ENCODE measurements around the gene SYCE1L.
"Not testable (repeated sequence)": the region's sequence is repeated elsewhere in the genome, so short reads cannot be mapped to it uniquely, and the experiment has no call there.

SYCE1L gene, protein sequence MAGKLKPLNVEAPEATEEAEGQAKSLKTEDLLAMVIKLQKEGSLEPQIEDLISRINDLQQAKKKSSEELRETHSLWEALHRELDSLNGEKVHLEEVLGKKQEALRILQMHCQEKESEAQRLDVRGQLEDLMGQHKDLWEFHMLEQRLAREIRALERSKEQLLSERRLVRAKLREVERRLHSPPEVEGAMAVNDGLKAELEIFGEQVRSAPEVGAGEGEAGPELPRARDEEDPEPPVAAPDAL

DNA sequence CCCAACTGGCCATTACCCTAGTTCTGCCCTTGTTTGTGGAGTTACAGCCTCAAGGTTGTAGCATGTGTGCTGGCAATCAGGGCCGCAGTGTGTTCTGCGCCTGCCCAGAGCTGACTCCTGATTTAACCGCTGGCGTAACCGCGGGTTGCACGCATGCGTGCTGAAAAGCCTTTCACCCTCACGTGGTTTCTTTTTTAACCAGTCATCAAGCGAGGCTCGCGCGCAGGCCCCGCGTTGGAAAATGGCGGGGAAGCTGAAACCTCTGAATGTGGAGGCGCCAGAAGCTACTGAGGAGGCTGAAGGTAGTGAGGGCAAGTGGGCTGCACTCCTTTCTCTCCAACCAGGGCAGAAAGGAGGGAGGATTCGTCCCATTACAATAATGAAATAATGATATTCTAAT, at the start of gene SYCE1L:
TSS of gene SYCE1L (plus strand) at position 198 of the 400 bp plus-strand sequence. CDS start at position 242, 44 bp downstream.
- no peak for DNase-seq

DNA sequence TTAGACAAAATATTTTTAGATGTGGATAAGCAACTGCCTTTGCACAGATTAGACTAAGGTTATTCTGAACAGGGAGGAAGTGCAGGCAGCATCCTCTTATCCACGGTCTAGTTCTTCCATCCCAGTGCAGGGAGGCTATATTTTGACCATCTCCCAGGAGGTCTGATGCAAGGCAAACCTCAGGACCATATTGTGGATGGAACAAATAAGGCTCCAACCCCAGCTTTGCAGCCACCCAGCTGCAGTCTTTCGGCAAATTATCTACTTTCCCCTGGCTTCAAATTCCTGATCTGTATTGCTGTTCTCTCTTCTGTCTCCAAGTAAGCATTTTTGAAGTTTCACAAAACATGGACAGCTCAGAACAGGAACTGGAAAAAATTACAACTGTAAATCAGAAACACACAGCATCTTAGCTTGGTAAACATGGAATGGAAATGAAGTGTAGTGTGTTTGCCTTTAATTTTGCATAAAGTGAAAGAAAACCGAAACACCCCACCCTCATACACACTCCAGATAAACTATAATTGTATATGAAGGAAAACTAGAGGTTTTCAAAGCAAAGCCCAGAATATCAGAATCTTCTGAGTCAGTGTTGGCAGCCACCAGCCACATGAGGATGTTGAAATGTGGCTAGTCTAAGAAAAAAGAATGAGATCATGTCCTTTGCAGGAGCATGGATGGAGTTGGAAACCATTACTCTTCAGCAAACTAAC, 41.7 kb upstream of the SYCE1L start:
- DNase-seq, result no peak

DNA sequence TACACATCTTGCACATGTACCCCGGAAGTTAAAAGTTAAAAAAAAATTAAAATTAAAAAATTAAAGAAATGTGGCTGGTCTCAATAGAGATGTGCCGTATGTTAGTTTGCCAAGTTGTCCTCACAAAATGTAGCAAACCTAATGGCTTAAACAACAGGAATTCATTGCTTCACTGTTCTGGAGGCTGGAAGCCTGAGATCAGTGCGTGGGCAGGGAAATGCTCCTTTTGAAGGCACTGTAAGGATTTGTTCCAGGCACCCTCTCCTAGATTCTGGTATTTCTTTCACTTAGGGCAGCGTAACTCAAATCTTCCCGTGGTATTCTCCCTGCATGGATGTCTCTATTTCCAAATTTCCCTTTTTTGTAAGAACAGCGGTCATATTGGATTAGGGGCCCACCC, 40.9 kb upstream of the SYCE1L start:
- no peak for DNase-seq

DNA sequence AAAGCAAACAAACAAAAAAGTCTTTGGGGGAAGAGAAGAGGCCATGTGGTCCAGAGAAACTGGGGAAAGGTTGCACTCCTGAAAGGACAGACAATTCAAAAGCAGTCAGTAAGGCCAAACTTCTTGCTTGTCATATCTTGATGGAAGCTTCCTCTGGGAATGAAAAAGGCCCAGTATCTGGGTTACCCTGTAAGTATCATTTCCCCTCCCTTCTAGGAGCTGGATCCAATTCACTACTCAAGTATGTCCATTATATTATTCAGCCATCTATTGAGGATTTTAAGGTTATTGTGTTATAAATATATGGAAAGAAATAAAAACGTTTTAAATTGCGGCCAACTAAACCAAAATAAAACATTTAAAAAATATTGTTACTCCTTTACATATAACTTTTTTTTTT, 34.2 kb upstream of the SYCE1L start:
- no peak for DNase-seq

DNA sequence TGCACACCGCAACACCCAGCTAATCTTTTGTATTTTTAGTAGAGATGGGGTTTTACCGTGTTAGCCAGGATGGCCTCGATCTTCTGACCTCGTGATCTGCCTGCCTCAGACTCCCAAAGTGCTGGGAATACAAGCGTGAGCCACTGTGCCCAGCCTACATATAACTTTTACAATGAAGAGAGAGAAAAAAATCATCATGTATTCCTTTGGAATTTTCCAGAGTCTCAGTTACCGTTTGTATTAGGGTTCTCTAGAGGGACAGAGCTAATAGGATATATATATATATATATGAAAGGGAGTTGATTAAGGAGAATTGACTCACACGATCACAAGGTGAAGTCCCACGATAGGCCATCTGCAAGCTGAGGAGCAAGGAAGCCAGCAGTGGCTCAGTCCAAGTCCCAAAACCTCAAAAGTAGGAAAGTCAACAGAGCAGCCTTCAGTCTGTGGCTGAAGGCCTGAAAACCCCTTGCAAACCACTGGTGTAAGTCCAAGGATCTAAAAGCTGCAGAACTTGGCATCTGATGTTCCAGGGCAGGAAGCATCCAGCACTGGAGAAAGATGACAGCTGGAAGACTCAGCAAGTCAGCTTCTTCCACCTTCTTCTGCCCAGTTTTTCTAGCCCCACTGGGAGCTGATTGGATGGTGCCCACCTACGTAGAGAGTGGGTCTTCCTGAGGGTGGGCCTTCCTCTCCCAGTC, 33.5 kb upstream of the SYCE1L start:
- DNase-seq, result not testable (repeated sequence)

DNA sequence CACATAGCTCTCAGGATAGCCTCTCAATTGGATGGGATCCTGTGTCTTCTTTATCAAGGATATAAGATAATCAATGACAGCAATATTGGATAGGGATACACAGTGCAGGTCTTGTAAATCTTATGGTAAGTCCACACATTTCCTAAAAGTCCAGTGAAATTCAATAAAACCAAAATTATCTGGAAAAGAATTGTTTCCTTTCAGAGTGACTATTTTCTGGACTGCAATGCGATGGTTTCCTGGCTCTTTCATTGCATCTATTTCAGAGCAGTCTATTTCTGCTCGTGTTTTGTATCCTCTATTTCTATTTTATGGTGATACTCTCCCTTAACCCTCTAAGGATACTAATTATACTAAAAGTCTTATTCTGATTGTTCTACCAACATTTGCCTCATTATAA, 32.5 kb upstream of the SYCE1L start:
- no peak for DNase-seq

DNA sequence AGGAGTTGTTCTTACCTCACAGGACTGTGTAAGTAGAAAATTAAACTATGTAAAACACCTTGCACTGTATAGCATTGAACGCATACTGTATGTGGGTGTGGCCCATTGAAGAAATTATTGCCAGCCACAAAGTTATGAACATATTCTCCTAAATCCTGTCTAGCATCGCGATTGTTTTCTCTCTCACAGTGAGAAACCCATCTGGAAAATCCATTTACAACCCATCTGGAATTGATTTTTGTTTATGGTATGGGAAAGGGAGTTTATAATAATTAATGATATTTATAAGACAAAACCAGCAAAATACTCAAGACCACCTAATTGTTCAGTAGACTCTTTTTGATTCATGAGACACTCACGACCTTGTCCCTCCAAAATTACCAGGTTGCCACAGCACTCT, 30.3 kb upstream of the SYCE1L start:
- no peak for DNase-seq

DNA sequence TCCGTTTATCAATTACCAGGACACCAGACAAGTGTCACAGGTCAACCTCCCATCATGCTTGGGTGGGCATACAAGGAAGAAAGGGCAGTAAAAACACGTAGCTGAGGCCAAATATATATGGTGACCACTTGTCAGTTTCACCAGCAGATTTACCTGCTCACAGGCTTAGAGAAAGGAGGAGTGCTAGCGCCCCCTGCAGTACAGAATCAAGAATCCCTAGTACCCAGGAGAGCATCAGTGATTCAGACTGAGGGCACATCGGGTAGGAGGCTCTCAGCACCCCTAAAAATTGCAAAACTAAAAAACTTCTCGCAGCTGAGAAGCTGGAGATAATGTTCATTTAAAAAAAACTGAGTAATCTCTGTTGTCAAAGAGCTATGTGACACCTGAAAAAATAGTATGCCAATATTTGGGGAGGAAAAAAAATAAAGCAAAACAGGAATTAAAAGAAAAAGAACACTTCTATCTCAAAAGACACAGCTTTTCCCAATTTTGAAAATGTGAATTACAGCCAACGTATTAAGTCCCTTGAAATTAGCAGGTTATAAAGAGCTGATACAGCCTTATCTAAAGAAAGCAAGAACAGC, 29.5 kb upstream of the SYCE1L start:
- DNase-seq, result peak in 1 of 2 donors; percentile 32

DNA sequence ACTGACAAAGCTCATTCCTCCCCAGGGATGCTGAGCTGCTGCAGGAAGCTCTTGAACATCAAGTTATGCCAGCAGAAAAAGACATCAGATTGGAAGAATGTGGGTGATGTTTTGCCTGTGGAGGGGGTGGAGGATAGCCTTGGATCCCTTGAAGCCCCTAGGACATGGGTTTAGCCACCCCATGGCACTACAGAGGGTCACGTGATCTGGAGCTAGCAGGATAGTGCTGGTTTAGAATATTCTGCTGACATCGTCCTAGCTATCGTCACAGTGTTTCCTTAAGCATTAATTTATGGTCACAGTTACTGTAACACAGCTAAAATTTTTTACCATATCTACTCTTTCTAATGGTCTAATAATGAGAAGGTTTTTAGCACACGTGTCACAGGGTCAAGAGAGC, 28.4 kb upstream of the SYCE1L start:
- DNase-seq, result no peak

DNA sequence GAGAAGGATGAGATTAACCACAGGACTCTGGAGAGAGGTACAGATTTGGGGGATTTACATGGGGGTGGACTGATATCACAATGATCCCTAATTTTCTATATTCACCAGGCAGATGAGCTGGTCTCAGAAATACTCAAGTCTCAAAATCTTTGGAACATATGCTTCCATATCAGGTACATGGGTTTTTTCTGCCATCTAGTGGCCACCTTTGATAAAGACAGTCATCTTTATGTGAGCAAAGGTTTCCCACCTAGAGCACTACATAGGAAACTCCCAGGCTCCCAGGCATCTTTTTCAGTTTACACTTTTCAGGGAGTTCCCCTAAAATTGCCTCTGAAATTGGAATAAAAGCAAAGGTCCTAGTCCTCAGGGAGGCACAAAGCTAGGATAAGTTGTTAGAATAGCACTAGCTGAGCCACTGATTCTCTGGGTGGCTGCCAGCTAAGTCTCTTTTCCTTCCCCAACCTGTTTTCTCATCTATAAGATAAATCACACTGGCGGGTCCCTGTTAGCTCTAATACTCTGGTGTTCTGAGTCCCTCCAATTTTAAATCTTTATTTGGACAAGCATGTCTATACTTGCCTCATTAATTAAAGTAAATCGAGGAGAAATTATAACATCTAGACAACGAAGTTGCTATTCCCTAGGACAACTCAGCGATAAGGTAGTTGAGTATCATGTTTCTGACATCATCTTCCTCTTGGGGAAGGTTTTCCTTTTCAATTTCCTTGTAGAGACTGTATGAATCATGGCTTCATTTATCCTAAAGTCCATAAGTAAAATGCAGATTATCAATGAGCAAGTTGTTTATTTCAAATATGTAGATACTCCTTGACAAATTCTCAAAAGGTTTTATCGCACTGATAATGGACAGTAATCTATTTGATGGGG, 27.2 kb upstream of the SYCE1L start:
- DNase-seq, result peak in 1 of 2 donors; percentile 55

DNA sequence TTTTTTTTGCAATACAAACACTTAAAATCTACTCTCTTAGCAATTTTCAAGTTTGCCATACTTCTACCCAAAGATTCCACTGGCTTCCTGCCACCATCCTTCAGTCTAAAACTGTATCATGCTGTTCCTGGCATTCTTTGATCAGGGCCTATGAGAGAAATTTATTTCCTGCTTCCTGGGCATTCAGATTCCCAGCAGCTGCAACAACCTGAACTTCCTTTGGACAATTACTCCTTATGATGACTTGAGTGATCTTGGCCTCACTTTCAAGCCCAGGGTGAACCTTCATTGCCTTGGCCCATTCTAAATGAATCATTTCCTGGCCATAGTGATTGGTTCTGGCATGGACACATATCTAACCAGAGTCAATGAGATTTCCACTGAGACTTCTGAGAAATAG, 26.3 kb upstream of the SYCE1L start:
- DNase-seq, result no peak

DNA sequence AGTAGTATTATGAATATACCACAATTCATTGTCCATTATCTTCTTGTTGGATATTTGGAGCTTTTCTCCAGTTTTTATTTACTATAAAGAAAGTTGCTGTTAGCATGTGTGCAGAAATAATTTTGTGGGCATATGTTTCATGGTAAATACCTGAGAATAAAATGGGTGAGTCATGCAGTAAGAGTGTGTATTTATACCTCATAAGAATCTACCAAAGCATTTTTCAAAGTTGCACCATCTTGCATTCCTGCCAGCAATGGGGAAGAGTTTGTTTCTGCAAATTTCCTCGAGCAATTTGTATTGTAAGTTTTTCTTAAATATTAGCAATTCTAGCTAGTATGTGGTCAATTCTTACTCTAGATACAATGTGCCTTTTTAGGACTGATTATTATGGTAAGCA, 16.1 kb upstream of the SYCE1L start:
- no peak for DNase-seq

DNA sequence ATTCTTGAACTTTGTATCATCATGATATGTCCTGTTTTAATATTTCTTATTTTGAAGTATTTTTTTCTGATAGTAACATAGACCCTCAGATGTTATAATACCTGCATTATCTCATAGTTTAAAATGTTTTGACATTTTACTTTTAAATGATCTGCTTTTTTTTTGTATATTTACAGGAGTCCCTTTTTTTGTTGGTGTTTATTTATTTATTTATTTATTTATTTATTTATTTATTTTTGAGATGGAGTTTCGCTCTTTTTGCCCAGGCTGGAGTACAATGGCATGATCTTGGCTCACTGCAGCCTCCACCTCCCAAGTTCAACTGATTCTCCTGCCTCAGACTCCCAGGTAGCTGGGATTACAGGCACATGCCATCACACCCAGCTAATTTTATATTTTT, 12.9 kb upstream of the SYCE1L start:
- DNase-seq, result not testable (repeated sequence)

DNA sequence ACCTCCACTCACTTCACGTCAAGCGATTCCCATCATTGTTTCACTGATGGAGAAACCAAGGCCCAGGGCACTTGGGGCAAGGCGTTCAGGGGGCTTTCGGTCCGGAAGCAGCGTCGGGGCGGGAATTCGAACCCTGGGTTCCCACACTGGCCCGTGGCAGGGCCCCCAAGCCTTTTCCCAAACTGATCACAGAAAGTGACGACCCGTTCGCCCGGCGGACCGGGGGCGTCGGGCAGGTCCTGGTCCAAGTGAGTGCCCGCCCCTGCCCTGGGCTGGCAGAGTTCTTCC, 9.1 kb upstream of the SYCE1L start:
- DNase-seq, result no peak

DNA sequence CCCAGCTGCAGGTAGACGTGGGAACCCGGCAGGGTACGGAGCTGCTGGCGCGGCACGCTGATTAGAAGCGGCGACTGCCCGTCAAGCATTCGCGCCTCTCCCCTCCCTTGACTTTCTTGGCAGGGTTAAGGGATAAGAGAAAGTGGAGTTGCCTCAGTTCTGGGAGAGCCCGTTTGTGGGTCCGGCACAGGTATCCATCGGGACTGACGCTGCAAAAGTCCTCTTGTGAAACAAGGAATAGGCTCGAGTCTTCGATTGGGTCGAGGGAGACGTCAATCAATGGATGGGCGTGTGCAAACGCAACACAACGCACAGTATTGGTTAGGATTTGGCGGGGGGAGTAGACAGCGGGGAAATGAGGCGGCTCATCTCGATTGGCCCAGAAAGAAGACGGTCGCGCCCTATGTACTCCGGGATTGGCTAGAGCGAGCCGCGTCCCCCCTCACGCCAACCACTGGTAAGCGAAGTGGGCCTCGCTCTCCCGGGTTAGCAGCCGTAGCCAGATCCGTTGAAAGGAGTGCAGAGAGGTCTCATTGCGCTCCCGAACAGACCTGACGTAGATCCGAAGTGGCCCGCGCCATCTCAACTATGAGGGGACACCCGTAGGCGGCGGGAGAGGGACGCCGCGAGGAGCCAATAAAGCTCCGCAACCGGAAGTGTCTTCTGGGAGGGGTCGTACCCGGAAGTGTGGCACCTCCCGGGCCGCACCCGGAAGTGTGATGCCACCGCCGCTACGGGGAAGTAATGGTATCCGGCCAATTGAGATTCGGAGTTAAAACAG, 8.5 kb upstream of the SYCE1L start, which contains the start of gene MON1B:
TSS of gene MON1B (plus strand) at position 713 of the 781 bp plus-strand sequence. CDS start 296 bp downstream, outside the sequence.
- peak; percentile 96 for DNase-seq

DNA sequence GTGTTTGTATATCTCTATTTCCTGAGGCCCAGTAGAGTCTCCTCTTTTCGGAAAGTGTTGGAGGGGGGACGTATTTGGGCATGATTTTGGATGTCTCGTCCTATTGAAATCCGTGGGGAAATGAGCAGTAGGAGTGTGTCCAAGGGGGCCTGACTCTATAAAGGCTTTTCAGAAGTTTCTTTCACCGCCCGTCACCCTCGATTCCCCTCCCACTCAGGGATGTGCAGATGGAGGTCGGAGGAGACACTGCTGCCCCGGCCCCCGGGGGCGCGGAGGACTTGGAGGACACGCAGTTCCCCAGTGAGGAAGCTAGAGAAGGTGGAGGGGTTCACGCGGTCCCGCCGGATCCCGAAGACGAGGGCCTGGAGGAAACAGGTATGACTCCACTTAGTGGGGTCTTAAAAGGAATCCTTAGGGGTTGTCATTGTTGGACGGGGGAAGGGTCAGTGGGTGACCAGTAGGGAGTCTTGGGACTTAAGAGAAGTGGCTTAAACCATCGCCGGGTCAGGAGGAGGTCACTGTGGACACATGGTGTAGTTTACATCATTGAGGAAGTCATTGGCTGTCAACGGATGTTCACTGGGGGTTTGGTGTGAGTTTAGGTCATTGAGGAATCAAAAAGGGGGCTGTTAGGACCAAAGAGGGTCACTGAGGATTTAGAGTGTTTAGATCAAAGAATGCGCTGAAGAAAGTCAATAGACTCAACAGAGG, 7.8 kb upstream of the SYCE1L start:
- DNase-seq, result peak; percentile 31 to 44

DNA sequence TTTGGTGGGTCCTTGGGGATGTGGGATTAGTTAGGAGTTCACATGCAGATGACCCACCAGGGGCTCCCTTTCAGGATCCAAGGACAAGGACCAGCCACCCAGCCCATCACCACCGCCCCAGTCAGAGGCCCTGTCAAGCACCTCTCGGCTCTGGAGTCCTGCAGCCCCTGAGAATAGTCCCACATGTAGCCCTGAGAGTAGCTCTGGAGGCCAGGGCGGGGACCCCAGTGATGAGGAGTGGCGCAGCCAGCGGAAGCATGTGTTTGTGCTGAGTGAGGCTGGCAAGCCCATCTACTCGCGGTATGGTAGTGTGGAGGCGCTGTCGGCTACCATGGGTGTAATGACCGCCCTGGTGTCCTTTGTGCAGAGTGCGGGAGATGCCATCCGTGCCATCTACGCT, 5.8 kb upstream of the SYCE1L start:
- no peak for DNase-seq

DNA sequence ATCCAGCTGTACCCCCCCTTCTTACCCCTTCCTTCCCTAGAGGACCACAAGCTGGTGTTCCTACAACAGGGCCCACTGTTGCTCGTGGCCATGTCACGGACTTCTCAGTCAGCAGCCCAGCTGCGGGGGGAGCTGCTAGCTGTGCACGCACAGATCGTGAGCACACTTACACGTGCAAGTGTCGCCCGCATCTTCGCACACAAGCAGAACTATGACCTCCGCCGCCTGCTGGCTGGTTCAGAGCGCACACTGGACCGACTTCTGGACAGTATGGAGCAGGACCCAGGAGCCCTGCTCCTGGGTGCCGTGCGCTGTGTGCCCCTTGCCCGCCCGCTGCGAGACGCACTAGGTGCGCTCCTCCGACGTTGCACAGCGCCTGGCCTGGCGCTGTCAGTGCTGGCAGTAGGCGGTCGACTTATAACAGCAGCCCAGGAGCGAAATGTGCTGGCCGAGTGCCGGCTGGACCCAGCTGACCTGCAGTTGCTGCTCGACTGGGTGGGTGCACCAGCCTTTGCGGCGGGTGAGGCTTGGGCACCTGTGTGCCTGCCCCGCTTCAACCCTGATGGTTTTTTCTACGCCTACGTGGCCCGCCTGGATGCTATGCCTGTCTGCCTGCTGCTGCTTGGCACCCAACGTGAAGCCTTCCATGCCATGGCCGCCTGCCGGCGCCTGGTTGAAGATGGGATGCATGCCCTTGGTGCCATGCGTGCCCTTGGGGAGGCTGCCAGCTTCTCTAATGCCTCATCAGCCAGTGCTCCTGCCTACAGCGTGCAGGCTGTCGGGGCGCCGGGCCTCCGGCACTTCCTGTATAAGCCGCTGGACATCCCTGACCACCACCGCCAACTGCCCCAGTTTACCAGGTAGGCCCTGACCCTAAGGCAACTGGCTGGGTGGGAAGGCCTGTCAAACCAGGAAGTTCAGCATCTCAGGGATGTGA, 4.6 kb upstream of the SYCE1L start:
- DNase-seq, result no peak

DNA sequence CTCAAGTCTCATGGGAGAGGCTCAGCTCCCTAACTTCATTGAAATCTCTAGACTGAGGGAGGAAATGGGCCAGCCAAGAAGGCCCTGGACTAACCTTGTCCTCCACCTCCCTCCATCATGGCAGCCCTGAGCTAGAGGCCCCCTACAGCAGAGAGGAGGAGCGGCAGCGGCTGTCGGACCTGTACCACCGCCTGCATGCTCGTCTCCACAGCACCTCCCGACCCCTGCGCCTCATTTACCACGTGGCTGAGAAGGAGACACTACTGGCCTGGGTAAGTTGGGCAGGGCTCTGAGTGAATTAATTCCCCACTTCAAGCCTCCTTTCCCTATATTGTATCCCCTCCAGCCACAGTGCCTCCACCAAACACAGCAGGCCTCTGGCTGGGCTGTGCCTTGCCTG, 3.8 kb upstream of the SYCE1L start:
- DNase-seq, result no peak

DNA sequence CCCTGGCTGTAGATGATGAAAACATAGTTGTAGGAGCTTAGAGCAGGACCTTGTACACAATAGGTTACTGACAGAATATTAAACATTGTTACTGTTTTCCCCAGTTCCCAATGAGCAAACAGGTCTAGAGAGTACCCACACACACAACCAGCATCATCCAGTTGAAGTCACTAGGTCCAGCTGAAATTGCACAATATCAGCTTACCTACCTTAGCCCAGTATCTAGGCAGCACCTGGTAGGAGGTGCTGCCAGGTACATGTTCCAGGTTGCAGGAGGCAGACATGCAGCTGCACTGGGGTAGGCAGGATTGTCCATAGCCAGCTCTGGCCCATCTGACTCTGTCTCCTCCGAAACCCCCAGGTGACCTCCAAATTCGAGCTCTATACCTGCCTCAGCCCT, 1.5 kb upstream of the SYCE1L start:
- DNase-seq, result no peak

Data from CD4-positive, alpha-beta T cell treated with Interleukin-1 beta for 1 hour (primary cell).